GM19240 (cell line): ENCODE results near the gene ANGPTL2.

ENCODE experiments used
- DNase-seq: peaks from one replicate; pipeline ENCODE4 v3.0.0; 2011; ENCODE audit warnings: low spot score; ENCODE audit not compliant: insufficient read length

ANGPTL2 gene

DNA sequence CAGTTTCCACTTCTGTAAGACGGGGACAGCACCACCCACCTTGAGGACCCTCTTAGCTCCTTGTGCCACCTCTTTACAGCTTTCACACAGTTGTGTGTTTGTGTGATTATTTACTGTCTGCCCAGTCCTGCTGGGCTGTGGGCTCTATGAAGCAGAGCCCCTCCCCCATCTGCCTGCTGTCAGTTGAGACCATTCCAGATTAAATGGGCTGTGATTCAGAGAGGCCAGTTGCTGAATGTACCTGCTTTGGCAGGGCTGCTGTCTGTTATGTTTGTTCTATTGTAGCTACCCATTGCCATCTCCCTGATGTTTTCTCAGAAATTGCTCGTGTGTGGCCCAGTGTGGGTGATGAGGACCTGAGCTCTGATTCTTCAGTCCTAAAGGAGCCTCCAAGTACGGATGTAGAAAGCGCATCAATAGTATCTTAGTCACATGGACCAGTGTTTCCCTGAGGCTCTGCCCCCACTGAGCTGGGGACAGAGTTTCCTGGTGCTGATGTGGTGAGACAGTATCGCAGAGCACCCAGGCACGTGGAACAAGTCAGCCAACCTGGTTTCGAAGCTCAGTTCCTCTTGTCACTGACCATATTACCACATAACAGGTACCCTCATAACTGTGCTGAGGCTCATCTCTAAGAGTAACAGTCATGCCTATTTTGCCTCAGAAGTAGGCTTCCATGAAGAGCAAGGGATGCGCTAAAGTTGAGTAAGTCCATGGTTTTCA is 3.7 kb downstream of the ANGPTL2 start:
- no peak for DNase-seq

DNA sequence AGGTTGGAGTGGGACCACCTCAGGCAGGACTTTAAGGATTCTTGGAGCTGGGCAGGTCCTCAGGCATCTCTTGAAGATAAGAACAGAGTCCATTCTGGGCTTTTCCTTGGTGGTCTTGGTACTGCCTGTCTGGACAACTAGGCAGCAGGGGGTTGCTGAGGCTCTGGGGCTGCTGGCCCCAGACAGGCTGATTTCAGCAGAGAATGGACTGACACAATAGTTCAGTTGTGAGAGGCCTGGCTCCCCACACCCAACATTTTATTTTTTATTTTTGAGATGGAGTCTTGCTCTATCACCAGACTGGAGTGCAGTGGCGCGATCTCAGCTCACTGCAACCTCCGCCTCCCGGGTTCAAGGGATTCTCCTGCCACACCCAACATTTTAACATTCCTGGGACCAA is 4.6 kb downstream of the ANGPTL2 start:
- no peak for DNase-seq

DNA sequence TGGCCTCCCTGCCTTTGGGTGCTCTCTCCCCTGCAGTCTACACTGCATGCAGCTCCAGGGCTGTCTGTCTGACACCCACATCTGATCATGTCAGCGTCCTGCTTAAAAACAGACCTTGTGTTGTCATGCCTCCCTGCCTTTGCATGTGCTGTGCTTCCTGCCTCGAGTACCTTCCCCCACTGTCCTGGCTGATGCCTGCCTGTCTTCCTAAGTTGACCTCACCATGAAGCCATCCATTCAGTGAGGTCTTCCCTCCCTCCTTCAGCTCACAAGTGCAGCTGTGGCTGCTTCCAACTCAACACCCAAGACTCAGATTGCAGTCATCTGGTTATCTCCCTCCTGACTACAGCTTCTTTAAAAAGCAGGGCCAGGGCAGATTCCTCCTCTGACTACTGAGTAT is 5.5 kb downstream of the ANGPTL2 start:
- DNase-seq = no peak

DNA sequence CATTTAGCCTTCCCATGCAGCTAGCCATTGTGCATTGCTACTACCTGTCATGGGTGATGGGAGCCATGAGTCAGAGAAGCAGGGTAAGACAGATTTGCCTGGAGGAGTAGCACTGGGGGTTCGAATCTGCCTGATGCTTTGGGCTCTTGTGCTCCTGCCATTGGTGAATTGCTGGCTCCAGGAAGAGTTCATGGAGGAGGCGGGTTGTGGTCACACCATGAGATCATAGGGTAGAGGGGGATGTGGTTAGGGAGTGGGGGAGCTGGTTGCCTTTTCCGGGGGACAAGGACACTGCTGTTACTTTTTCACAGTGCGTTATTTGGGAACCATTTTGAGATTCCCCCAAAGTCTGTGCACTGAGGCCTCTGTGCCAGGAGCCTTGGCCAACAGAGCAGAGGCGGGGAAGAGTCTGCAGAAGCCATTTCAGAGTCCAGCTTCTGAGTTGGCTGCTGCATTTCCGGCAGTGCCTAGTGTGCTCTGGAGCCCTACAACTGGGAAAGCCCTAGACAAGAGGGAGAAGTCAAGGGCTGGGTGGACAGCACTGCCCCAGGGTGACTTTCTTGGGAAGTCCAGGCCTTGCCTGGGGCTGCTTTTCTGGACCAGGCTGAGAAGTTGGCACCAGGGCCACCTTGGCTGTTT is 6.2 kb downstream of the ANGPTL2 start:
- DNase-seq = no peak

DNA sequence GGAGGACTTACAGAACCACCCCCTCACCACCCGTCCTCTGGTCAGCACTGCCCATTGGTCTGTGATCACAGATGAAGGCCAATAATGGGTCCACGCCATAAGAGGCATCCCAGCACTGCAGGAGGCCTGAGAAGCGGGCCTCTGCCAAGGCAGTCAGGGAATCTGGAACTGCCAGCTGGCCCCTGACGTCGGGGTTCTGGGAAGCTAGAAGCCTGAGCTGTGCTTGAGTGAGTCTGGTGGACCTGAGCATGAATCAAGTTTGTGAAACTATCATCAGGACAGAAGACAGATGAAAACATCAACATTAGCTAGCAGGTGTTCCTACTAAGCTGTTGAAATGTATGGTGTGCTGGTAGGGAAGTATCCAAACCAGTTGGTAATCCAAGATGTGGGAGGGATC is 7.8 kb downstream of the ANGPTL2 start:
- DNase-seq = no peak

DNA sequence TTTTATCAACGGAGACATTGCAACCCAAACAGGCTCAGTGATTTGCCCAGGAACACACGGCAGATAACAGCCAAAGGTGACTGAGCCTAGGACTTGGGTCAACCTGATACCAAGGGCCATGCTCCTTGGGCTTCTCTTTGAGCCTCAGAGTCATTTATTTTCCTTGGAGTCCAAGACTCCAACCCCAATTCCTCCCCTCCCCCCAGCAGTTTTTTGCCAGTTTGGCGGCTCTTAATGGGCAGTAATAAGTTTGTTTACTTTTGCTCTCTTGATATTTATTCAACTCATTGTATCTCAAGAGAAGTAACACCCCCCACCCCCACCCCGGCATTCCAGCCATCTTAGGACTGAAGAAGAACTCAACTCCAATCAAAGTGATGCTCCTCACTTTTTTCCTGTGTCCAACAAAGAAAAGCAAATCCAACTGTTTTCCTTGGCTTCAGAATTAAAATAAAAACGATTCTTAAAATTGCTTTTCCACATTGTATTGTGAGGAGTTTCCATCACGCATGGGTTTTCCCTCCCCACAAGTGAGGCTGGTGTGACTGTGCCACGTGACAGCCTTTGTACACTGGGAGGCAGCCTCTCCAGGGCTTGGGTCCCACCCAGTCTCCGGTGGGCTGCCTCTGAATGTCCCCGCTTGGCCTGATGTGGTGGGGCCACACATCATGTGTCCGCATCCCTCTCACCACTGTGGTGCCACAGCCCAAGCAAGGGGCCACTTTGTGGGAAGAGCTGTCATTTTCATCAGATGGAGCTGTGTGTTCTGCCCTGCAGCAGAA is 9.1 kb downstream of the ANGPTL2 start:
- no peak for DNase-seq

DNA sequence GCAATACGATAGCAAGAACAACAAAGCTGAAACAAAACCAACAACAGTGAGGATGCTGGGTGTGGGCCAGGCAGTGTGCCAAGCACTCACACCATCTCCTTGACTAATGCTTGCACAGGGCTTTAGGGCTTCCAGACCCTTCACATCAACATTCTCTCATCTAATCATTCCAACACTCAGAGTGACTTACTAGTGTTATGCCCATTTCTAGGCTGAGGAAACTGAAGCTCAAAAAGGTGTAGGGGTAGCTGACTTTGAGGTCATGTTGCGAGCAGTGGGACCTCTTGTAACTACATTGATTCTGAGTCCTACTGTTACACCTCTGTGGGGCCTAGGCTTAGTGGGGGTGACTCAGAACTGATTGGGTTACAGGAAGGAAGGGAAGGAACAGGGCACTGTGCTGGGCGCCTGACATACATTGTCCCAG is 9.7 kb downstream of the ANGPTL2 start:
- no peak for DNase-seq

DNA sequence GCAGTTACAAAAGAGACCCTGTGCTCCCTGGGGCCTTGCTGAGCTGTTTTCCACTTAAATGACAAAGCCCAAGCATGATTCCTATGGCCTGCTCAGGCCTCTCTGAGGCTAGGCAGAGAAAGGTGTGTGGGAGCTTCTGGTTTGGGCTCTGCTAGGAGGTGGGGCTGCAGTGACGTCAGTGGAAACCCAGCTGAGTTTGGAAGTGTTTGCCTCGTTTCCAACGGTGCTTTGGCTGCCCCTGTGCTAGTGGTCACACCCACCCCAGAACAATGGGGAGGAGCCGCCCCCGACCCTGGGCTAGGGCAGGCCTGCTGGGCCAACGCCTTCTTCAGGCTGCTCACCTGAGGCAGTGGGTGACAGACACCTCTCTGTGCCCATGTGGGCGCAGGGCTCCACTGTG is 10.4 kb downstream of the ANGPTL2 start:
- no peak for DNase-seq

DNA sequence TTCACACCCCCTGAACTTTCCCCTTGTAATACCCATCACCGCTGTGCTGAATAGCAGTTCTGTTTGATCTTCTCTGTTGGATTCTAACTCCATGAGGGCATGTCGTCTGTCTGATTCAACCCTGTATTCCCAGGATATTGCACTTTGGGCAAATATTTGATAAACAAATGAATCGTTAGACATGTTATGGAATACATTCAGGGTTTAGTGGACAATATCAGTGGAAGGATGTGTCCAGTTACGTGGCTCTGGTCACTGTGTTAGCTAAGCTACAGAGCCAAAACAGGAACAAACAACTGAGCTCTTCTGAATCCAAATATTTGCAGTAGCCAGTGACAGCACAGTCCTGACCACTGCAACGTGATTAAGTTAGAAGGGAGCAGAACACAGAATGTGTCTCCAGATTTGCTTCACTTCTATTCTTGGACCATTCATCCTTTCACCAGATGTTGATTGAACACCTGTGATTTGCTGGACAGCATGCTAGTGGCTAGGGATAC is 13.2 kb downstream of the ANGPTL2 start:
- DNase-seq = no peak

DNA sequence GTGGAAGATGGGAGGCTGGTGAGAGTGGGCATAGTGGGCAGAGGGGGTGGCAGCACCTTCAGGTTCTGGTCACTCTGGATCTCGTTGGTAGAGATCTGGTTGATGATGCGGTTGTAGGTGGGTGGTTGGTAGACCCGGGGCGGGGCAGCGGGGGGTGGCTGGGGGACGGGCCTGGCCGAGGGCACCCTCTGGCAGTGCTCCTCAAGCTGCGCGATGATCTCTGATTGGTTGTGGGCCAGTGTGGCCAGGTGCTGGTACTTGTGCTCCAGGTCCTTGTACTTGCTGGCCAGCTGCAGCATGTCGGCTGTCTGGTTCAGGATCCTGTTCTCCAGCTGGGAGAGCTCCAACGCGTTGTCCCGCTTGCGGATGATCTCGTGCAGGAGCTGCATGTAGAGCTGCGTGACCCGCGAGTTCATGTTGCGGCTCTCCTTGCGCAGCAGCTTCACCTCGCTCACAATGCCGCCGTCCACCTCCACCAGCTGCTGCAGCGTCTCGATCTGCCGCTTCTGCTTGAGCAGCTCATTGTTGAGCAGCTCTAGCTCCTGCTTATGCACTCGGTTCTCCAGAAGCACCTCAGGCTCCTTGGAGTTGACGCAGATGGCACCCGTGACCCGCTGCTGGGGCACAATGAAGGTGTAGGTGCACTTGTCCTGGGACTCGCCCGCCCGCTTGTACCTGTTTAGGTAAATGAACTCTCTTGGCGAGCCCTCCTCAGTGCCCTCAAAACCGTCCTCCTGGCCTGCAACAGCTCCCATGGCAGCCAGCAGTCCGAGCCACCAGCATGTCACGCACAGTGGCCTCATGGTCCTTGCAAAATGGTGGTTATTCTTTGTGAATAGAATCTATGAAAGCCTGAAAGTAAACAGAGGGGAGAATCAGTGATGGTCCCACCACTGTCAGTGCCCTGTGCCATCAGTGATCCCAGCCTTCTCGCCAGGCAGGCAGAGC is 14.2 kb downstream of the ANGPTL2 start:
- DNase-seq = no peak

DNA sequence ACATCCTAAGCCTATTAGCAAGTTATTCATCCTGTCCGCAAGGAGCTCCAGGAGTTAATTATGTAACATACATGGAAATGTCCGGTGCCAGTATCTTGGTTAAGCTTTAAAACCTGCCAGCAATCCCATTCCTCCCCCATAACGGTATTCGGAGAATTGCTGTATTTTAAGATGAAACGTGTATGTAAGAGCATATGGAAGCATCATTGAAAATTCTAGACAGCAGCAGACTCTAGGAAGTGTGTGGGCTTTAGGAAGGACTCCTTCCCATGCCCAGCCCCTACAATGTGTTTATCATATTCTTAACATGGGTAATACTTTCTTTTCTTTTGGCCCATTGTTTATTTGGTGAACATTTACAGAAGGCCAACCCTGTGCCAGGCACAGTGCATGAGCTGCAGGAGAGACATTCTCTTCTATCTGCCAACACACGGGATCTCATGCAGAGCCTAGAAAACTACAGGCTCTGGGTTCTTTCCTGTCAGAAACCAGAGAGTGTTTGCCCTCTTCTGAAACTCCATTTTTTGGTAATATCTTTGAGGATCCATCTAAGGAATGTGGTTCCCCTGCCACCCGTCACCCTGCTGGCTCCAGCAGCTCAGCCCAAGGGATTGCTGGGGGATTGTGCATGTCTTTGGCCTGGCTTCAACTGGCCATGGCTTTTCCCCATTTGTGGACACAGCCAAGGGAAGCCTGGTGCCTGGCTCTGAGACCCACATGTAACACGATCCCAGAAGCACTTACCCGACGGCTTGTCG is 15.1 kb downstream of the ANGPTL2 start:
- DNase-seq = no peak

DNA sequence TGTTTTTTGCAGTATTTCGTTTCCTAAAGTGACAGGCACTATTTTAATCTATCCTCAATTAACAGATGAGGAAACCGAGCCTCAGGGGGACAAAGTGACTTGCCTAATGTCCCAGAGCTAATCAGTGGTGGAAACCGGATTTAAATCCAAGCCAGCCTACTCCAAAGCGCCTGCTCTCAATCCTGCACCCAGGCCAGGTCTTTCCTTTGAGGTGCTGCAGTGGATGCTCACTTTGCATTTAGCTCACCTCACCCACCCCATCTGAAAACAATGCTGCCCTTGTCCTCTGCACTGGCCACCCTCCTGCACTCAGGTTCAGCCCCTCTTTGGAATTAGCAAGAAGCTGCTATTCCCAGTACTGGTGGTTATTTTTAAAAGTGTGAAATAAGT is 16.0 kb downstream of the ANGPTL2 start:
- no peak for DNase-seq

DNA sequence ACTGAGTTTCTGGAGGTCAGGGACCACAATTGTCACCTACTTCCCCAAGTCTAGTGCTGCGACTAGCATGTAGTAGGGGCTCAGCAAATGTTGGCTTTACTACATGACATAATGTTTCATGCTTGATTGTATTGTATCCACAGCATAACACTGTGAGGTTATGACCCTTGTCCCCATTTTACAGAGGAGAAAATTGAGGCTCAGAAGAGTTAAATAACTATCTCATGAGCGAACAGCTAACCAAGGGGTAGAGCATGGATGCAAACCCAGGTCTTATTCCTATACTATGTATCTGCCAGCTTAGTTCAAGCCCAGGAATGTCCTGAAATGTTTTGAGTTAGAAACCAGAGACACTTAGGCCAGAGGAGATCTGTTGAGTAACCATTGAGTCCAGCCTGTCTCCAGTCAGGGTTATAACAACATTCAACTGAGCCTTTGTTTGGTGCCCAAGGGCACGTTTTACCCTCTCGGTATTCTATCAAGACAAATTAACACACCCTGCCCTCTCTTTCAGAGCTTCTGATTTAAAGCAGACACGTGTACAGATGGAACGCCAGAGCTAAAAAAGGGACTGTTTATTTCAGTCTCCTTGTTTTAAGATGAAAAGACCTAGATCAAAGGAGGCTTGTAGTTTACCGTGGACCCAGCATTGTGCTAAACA is 16.5 kb downstream of the ANGPTL2 start:
- no peak for DNase-seq

DNA sequence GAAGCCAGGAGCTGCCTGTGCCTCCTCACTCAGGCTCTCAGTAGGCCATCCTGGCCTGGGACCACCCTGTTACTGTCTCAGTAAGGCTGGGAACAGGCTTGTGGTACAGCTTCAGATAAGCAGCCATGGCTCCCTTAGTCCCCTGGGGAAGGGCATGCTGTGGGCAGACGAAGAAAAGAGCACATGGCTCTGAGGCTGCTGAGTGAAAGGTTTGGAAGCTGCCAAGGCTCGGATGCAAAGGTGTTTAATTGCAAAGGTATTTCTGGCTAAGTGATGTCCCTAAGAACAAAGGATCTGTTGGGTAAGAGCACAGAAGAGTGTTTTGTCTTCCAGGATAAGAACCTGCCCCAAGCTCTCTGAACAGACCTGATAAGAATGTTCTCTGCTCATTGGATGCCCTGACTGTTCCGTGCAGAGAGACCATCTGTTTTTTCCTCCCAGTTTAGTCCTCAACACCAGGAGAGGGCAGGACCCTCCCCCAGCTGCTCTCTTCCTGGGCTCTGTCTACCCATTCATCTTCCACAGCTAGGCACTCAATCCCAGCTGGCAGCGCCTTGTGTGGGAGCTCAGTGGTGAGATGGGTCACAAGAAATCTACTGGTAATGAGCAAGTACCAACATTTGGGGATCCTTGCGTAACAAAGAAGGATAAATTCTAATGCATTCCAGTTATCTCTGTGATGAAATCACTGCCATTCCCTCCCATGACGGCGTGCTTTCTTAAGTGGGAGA is 17.7 kb downstream of the ANGPTL2 start:
- no peak for DNase-seq

DNA sequence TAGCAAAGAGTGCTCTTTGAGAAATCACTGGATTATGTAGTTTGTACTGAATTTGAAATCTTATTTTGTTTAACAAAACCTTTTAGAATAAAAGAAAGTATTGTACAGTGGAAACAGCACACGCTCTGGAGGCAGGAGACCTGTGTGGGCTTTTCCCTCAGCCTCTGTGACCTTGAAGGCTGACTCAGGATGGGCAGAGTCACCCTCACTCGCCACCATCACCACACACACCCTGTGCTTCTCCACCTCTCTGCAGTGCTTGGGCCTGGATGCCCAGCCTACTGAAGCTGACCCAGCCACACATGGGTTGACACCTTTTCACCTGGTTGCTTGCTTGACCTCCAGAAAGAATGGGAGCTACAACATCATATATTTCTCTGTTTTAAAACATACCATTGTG is 19.6 kb downstream of the ANGPTL2 start:
- DNase-seq = no peak

DNA sequence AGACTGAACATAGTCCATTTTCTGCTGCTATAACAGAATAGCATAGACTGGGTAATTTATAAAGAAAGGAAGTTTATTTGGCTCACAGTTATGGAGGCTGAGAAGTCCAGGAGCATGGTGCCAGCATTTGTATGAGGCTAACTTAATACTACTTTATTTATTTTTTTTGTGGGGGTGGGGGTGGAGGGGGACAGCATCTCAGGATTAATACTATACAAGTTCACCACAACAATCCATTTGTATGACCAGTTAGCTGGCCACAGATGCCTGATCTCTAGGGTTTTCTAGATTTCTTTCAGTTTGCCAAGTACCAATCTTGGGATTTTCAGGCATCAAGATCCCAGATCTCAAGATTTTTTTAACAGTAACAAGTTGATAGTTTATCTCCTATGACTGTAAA is 20.3 kb downstream of the ANGPTL2 start:
- no peak for DNase-seq

DNA sequence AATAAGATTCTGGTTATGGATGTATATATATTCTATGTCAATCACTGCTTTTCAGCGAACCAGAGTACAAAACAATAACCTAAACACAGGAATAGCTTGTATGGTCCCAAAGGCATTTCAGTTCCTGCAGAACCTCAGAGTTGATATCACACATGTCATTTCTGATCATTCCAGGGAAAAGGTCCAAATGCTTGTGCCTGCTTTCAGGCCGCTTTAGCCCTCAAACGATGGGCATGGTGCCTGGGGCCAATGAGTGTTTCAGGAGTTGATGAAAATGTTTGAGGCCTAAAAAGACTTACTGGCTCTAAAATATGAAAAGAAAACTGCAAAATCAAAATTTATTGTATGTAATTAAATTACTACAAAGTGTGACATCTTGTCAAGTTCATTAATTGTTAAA is 22.8 kb downstream of the ANGPTL2 start:
- DNase-seq = no peak

DNA sequence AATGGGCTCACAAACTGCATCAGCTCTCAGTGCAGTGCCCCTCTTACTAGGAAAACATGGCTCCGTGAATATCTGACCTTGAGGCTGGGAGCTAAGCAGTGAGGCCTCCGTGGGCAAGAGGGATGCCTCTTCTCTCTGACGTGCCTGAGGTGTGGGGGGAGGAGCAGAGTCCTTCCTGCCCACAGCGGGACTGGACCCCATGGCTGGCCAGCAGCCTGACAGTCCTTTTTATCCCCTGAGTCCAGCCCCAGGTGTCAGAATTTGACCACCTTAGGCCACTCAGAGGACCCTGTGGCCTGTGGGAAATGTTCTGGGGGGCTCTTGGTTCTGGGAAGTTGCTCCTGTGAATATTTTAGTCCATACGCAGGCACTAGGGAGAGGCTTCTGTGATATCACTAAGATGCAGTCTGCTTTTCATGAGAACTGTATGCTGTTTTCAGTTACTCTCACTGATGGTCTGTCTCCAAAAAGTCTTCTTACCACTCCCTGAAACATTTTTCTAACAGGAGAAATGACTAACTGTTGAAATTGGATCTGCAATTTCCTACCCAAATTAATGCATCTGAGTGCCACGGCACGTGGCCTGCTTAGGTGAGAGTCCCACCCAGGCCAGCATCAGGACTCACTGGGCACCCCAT is 23.4 kb downstream of the ANGPTL2 start:
- no peak for DNase-seq

DNA sequence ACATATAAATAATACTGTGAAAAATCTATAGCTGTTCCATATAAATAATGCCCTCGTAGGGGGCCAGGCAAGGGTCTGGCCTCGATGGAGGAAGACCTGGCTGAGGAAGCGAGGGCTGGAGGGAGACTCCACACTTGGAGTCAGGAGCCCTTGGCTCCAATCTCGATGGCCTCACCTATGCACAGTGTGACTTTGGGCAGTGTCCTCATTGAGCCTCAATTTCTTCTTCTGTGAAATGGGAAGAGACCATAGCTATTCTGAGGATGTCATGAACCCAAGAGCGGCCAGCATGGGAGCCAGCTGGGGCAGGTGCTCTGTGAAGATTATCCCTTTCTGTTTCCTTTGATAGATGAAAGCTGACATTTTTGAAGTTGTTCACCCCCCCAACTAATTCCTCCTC is 24.8 kb downstream of the ANGPTL2 start:
- no peak for DNase-seq
